Skeletal muscle satellite cell (primary cell): ENCODE results near the gene PPFIBP1.
"Not testable (repeated sequence)": the region's sequence is repeated elsewhere in the genome, so short reads cannot be mapped to it uniquely, and the experiment has no call there.

Experiments used
- H3K27me3 ChIP-seq: 2 replicates; pipeline ENCODE4 v1.7.0; 2013; ENCODE audit warnings: low read length; ENCODE audit not compliant: control insufficient read depth, insufficient read depth
- H3K36me3 ChIP-seq: 2 replicates; pipeline ENCODE4 v1.7.0; 2013; ENCODE audit warnings: mild to moderate bottlenecking, control low read depth, low read length; ENCODE audit not compliant: insufficient read depth
- H3K4me1 ChIP-seq: 2 replicates; pipeline ENCODE4 v1.7.0; 2013; ENCODE audit warnings: low read length; ENCODE audit not compliant: control insufficient read depth, insufficient read depth
- H3K4me2 ChIP-seq: 2 replicates; pipeline ENCODE4 v1.7.0; 2013; ENCODE audit warnings: mild to moderate bottlenecking, low read length
- H3K4me3 ChIP-seq: 2 replicates; pipeline ENCODE4 v1.7.0; 2013; ENCODE audit warnings: low read length
- H3K9ac ChIP-seq: 2 replicates; pipeline ENCODE4 v1.7.0; 2013; ENCODE audit warnings: mild to moderate bottlenecking, low read depth, low read length, moderate library complexity
- H3K9me3 ChIP-seq: replicated peaks from 2 replicates; pipeline ENCODE4 v1.7.0; 2013; ENCODE audit warnings: mild to moderate bottlenecking, control low read depth, low read length

PPFIBP1 gene

GRCh38 chr12:27622436-27623195 lies 98.6 kb downstream of the PPFIBP1 start:
- peaks cover 83% of the 10 kb centered on the region for H3K4me1 ChIP-seq
- H3K9ac ChIP-seq: no peak overlapping the region
- no peaks in the 10 kb centered on the region for H3K36me3 ChIP-seq
- H3K27me3 ChIP-seq: no peaks in the 10 kb centered on the region
- no peak overlapping the region for H3K4me3 ChIP-seq
- H3K9me3 ChIP-seq: no peaks in the 10 kb centered on the region
- no peak overlapping the region for H3K4me2 ChIP-seq

- Histone ChIP-seq H3K27me3 (no peaks in the 10 kb centered on the region), H3K9ac (no peak overlapping the region), H3K4me2 (peak overlapping the region; percentile 15), H3K4me1 (peaks cover 84% of the 10 kb centered on the region), H3K9me3 (no peaks in the 10 kb centered on the region), H3K4me3 (no peak overlapping the region), H3K36me3 (no peaks in the 10 kb centered on the region)
Observed at GRCh38 chr12:27623645-27624044, 99.6 kb downstream of the PPFIBP1 start.

- Histone ChIP-seq H3K9ac (peak overlapping the region; percentile 4), H3K27me3 (no peaks in the 10 kb centered on the region), H3K4me1 (peaks cover 86% of the 10 kb centered on the region)
Observed at GRCh38 chr12:27624586-27624985, 100.6 kb downstream of the PPFIBP1 start.

GRCh38 chr12:27627123-27627852 lies 103.3 kb downstream of the PPFIBP1 start:
- no peaks in the 10 kb centered on the region for H3K36me3 ChIP-seq
- peaks cover 76% of the 10 kb centered on the region for H3K4me1 ChIP-seq
- H3K4me3 ChIP-seq: peak overlapping the region; percentile 25
- H3K9me3 ChIP-seq: no peaks in the 10 kb centered on the region
- H3K27me3 ChIP-seq: no peaks in the 10 kb centered on the region
- H3K4me2 ChIP-seq: peak overlapping the region; percentile 72
- H3K9ac ChIP-seq: peak overlapping the region; percentile 77

More at GRCh38 chr12:27624586-27624985, 100.6 kb downstream of the PPFIBP1 start:
- H3K4me2 ChIP-seq: no peak overlapping the region
- H3K4me3 ChIP-seq: no peak overlapping the region
- no peaks in the 10 kb centered on the region for H3K9me3 ChIP-seq
- no peaks in the 10 kb centered on the region for H3K36me3 ChIP-seq

GRCh38 chr12:27627853-27628469 lies 104.0 kb downstream of the PPFIBP1 start:
- not testable (repeated sequence) for H3K36me3 ChIP-seq, H3K27me3 ChIP-seq, H3K9me3 ChIP-seq
- peak overlapping the region; percentile 72 for H3K4me2 ChIP-seq
- H3K9ac ChIP-seq: peak overlapping the region; percentile 77
- peak overlapping the region; percentile 25 for H3K4me3 ChIP-seq
- H3K4me1 ChIP-seq: peaks cover 69% of the 10 kb centered on the region

GRCh38 chr12:27630219-27630618 lies 106.2 kb downstream of the PPFIBP1 start:
- not testable (repeated sequence) for H3K4me2 ChIP-seq, H3K9ac ChIP-seq, H3K4me3 ChIP-seq, H3K27me3 ChIP-seq, H3K9me3 ChIP-seq
- H3K4me1 ChIP-seq: peaks cover 48% of the 10 kb centered on the region
- peaks cover 13% of the 10 kb centered on the region for H3K36me3 ChIP-seq

- Histone ChIP-seq H3K4me3 (no peak overlapping the region), H3K36me3 (peaks cover 18% of the 10 kb centered on the region), H3K27me3 (no peaks in the 10 kb centered on the region), H3K9ac (no peak overlapping the region), H3K4me1 (peaks cover 41% of the 10 kb centered on the region), H3K9me3 (no peaks in the 10 kb centered on the region), H3K4me2 (no peak overlapping the region)
Observed at GRCh38 chr12:27631365-27631764, 107.4 kb downstream of the PPFIBP1 start.

GRCh38 chr12:27631813-27632491 lies 107.9 kb downstream of the PPFIBP1 start:
- no peaks in the 10 kb centered on the region for H3K27me3 ChIP-seq
- H3K9ac ChIP-seq: no peak overlapping the region
- H3K9me3 ChIP-seq: no peaks in the 10 kb centered on the region
- H3K36me3 ChIP-seq: peaks cover 18% of the 10 kb centered on the region
- H3K4me2 ChIP-seq: no peak overlapping the region
- H3K4me1 ChIP-seq: peaks cover 35% of the 10 kb centered on the region
- no peak overlapping the region for H3K4me3 ChIP-seq

- Histone ChIP-seq H3K27me3 (no peaks in the 10 kb centered on the region), H3K4me3 (no peak overlapping the region), H3K9ac (peak overlapping the region; percentile 32), H3K4me2 (no peak overlapping the region), H3K4me1 (peaks cover 5% of the 10 kb centered on the region), H3K36me3 (peaks cover 18% of the 10 kb centered on the region), H3K9me3 (no peaks in the 10 kb centered on the region)
Observed at GRCh38 chr12:27635349-27635972, 111.5 kb downstream of the PPFIBP1 start.

GRCh38 chr12:27636569-27636968 lies 112.6 kb downstream of the PPFIBP1 start:
- H3K4me2 ChIP-seq, H3K27me3 ChIP-seq, H3K9ac ChIP-seq: not testable (repeated sequence)

GRCh38 chr12:27637524-27637923 lies 113.5 kb downstream of the PPFIBP1 start:
- Histone ChIP-seq H3K9ac (no peak overlapping the region), H3K4me1 (peaks cover 5% of the 10 kb centered on the region), H3K36me3 (peaks cover 21% of the 10 kb centered on the region), H3K4me2 (no peak overlapping the region), H3K27me3 (no peaks in the 10 kb centered on the region), H3K9me3 (no peaks in the 10 kb centered on the region), H3K4me3 (no peak overlapping the region)

More at GRCh38 chr12:27636569-27636968, 112.6 kb downstream of the PPFIBP1 start:
- H3K36me3 ChIP-seq: peaks cover 21% of the 10 kb centered on the region
- not testable (repeated sequence) for H3K4me1 ChIP-seq, H3K4me3 ChIP-seq, H3K9me3 ChIP-seq
